Esophagus muscularis mucosa (tissue), 4 donors: ENCODE results near the gene CCBE1. TPM values are rescaled to one million over a fixed set of nuclear protein-coding genes. Genes with fewer than 3 reads are reported as not detected.

ENCODE experiments used
- DNase-seq: peaks from one replicate; pipeline ENCODE4 v3.0.0-alpha.2; 2017; ENCODE audit errors: extremely low spot score
- H3K27ac ChIP-seq, 4 donors: fragments of 200-600 bp; sonication (generic); replicated peaks in 1 of 4; 1 replicate in 3 of 4; 2 replicates in 1 of 4; pipeline ENCODE4 v1.5.1; 2016 to 2019; ENCODE audit warnings: mild to moderate bottlenecking in 1 of 4
- H3K27me3 ChIP-seq, 4 donors: fragments of 200-600 bp; sonication (generic); one replicate each; pipeline versions ENCODE4 v1.5.1 to v1.6.0; 2016 to 2019
- H3K36me3 ChIP-seq, 4 donors: fragments of 200-600 bp; sonication (generic); one replicate each; pipeline ENCODE4 v1.5.1; 2016 to 2019
- H3K4me1 ChIP-seq, 4 donors: fragments of 200-600 bp; sonication (generic); one replicate each; pipeline ENCODE4 v1.5.1; 2016 to 2019
- H3K4me3 ChIP-seq, 4 donors: fragments of 200-600 bp; sonication (generic); 1 replicate in 2 of 4; 2 replicates in 2 of 4; pipeline ENCODE4 v1.5.1; 2016 to 2019; ENCODE audit warnings: mild to moderate bottlenecking in 4 of 4, moderate library complexity in 1 of 4
- H3K9me3 ChIP-seq, 4 donors: fragments of 200-600 bp; sonication (generic); 1 replicate in 3 of 4; 2 replicates in 1 of 4; pipeline ENCODE4 v1.5.1; 2016 to 2019
- CTCF ChIP-seq, 3 experiments: fragments of 200-600 bp in 2 of 3; fragments of 450-650 bp in 1 of 3; sonication (generic) in 2 of 3; IDR thresholded peaks; one replicate each; pipeline ENCODE4 v1.5.1; 2017 to 2019; ENCODE audit warnings: antibody characterized with exemption in 3 of 3, mild to moderate bottlenecking in 2 of 3, moderate library complexity in 1 of 3
- EP300 ChIP-seq: sonication (generic); formaldehyde crosslinking; IDR thresholded peaks from one replicate; pipeline ENCODE4 v1.6.1; 2017; ENCODE audit warnings: antibody characterized with exemption
- POLR2A ChIP-seq: fragments of 450-650 bp; IDR thresholded peaks from one replicate; pipeline ENCODE4 v1.6.1; 2017; ENCODE audit warnings: antibody characterized with exemption, moderate library complexity, mild to moderate bottlenecking, low read depth
- POLR2AphosphoS5 ChIP-seq, 2 donors: sonication (generic); formaldehyde crosslinking; IDR thresholded peaks; one replicate each; pipeline ENCODE4 v1.6.1; 2017; ENCODE audit warnings: antibody characterized with exemption in 2 of 2
- WGBS: methylation state at CpG from one replicate; pipeline ENCODE4 v1.1.5; 2018; 5-methylcytosine and 5-hydroxymethylcytosine counted together
- intact Hi-C: fragments of 100-400 bp; cut with DNase I; formaldehyde crosslinking; loops from one replicate; pipeline ENCODE4 v1.15.1; 2023
- total RNA-seq, 4 donors: library from RNA; depleted of rRNA; stranded (reverse); fragments of >200 nt; gene quantifications; one replicate each; pipeline versions ENCODE4 v1.1.0 to v1.2.1, GENCODE V29; 2016

Gene CCBE1
- total RNA-seq, 4 donors from 2014 or later: 1.6 to 11.1 (median 2.7) TPM

- no peaks in the 10 kb centered on the region for H3K9me3 ChIP-seq
- no peaks in the 10 kb centered on the region for H3K36me3 ChIP-seq
- H3K27me3 ChIP-seq: no peaks in the 10 kb centered on the region
- H3K4me3 ChIP-seq: no peak overlapping the region
- DNase-seq: no peak
- intact Hi-C loops: no loop called here
- peak overlapping the region; percentile 50 to 73 (median 67) for H3K27ac ChIP-seq
- TF ChIP-seq POLR2AphosphoS5 (IDR thresholded peaks at IDR 0.05): no peak
- TF ChIP-seq CTCF (IDR thresholded peaks at IDR 0.05): no peak
- TF ChIP-seq EP300: peak; percentile 16
- H3K4me1 ChIP-seq: peaks cover 8 to 19% (median 18%) of the 10 kb centered on the region in 4 donors
- 23% methylated on average over 4 of the region's 4 CpGs for WGBS
These were observed 11.7 kb downstream of the CCBE1 start for GRCh38 chr18:59685501-59685900.

- Histone ChIP-seq H3K27me3 (no peaks in the 10 kb centered on the region), H3K4me3 (no peak overlapping the region), H3K36me3 (no peaks in the 10 kb centered on the region), H3K9me3 (no peaks in the 10 kb centered on the region), H3K27ac (peak overlapping the region; percentile 50 to 73 (median 67)), H3K4me1 (peaks cover 8 to 19% (median 18%) of the 10 kb centered on the region in 4 donors)
- intact Hi-C loops: no loop called here
- TF ChIP-seq POLR2AphosphoS5 (IDR thresholded peaks at IDR 0.05) (no peak), EP300 (no peak), CTCF (IDR thresholded peaks at IDR 0.05) (no peak), POLR2A (no peak)
- no peak for DNase-seq
- WGBS: 62% methylated on average over 2 of the region's 2 CpGs
These were observed 12.4 kb downstream of the CCBE1 start for GRCh38 chr18:59684777-59685176.

- DNase-seq: no peak
- 61% methylated on average over 4 of the region's 6 CpGs for WGBS
- no peaks in the 10 kb centered on the region for H3K9me3 ChIP-seq
- peaks cover 8 to 19% (median 18%) of the 10 kb centered on the region in 4 donors for H3K4me1 ChIP-seq
- no peak overlapping the region for H3K27ac ChIP-seq
- H3K27me3 ChIP-seq: no peaks in the 10 kb centered on the region
- H3K36me3 ChIP-seq: no peaks in the 10 kb centered on the region
- intact Hi-C loops: no loop called here
- no peak overlapping the region for H3K4me3 ChIP-seq
- no peak for TF ChIP-seq POLR2AphosphoS5 (IDR thresholded peaks at IDR 0.05)
- no peak for TF ChIP-seq POLR2A
- no peak for TF ChIP-seq EP300
- TF ChIP-seq CTCF (IDR thresholded peaks at IDR 0.05): no peak
These were observed 15.7 kb downstream of the CCBE1 start for GRCh38 chr18:59681521-59682004.

GRCh38 chr18:59681051-59681450, 16.2 kb downstream of the CCBE1 start:
- DNase-seq: no peak
- no peaks in the 10 kb centered on the region for H3K9me3 ChIP-seq
- peaks cover 8 to 15% (median 15%) of the 10 kb centered on the region in 4 donors for H3K4me1 ChIP-seq
- no peak overlapping the region for H3K4me3 ChIP-seq
- intact Hi-C loops: no loop called here
- WGBS: 64% methylated on average over 5 of the region's 5 CpGs
- H3K27me3 ChIP-seq: no peaks in the 10 kb centered on the region
- no peak for TF ChIP-seq POLR2AphosphoS5 (IDR thresholded peaks at IDR 0.05)
- no peak for TF ChIP-seq EP300
- TF ChIP-seq POLR2A: no peak
- TF ChIP-seq CTCF (IDR thresholded peaks at IDR 0.05): no peak
- no peak overlapping the region for H3K27ac ChIP-seq
- H3K36me3 ChIP-seq: no peaks in the 10 kb centered on the region

- Histone ChIP-seq H3K27me3 (no peaks in the 10 kb centered on the region), H3K4me1 (peaks cover 0 to 42% (median 27%) of the 10 kb centered on the region in 4 donors), H3K27ac (no peak overlapping the region), H3K4me3 (no peak overlapping the region), H3K36me3 (no peaks in the 10 kb centered on the region), H3K9me3 (no peaks in the 10 kb centered on the region)
- DNase-seq: no peak
- TF ChIP-seq POLR2A (no peak), CTCF (IDR thresholded peaks at IDR 0.05) (no peak), POLR2AphosphoS5 (IDR thresholded peaks at IDR 0.05) (no peak), EP300 (no peak)
- 71% methylated on average over 2 of the region's 2 CpGs for WGBS
- intact Hi-C loops: no loop called here
These were observed 21.9 kb downstream of the CCBE1 start for GRCh38 chr18:59675346-59675745.
